ENCODE results near the gene POU3F3.

POU3F3 gene

GRCh38 chr2:104851291-104852089 is 2.4 kb upstream of the POU3F3 start (continued):
- TF ChIP-seq, protein P1, sequence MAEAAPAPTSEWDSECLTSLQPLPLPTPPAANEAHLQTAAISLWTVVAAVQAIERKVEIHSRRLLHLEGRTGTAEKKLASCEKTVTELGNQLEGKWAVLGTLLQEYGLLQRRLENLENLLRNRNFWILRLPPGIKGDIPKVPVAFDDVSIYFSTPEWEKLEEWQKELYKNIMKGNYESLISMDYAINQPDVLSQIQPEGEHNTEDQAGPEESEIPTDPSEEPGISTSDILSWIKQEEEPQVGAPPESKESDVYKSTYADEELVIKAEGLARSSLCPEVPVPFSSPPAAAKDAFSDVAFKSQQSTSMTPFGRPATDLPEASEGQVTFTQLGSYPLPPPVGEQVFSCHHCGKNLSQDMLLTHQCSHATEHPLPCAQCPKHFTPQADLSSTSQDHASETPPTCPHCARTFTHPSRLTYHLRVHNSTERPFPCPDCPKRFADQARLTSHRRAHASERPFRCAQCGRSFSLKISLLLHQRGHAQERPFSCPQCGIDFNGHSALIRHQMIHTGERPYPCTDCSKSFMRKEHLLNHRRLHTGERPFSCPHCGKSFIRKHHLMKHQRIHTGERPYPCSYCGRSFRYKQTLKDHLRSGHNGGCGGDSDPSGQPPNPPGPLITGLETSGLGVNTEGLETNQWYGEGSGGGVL (tag by site-specific recombination; IDR thresholded peaks at IDR 0.05) = peak; percentile 36; the same call in 1 of the 2 replicates

DNA sequence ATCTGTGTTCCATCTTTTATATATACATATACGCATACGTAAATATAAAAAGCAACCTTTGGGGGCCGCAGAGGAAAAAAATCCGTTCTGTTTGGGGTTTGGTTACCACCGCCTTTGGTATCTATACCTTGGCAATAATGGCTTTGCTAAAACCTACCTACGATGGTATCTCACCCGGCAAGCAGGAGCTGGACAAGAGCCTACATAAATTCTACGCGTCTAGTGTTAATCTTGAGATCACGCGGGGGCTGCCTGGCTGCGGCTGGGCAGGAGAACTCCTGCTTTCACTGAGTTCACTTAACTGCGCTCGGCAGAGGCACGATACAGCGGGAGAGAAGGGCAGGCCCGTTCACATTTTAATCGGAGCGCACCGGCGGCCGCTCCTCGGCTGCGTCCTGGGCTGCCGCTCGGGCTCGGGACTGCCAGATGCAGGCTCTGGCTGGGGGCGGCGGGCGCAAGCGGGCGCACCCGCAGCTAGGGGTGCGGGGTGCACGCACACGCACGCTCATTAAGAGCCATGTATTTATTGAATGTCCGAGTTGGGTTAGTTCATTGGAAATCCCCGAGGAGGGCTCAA is 1.7 kb upstream of the POU3F3 start:
- Histone ChIP-seq H3K36me3 (ENCODE audit: control insufficient read depth in 2 of 2, insufficient read depth in 1 of 2, low read length in 2 of 2) (peaks cover 0 to 6% of the 10 kb centered on the region in 2 experiments; a peak in 2 of 3 replicates), H3K4me1 (ENCODE audit: control insufficient read depth, insufficient read depth, low read length) (peaks cover 30% of the 10 kb centered on the region), H3K27ac (ENCODE audit: extremely low read depth, low read depth, low read length) (peak overlapping the region; percentile 99), H3K4me3 (ENCODE audit: low read depth, low read length) (peak overlapping the region; percentile 58), H3K9me3 (ENCODE audit: control insufficient read depth, insufficient read depth, low read depth, low read length) (no peaks in the 10 kb centered on the region)
- ChIA-PET CTCF (no interaction called here), POLR2A (interaction anchor here (0.6 to 0.7 kb wide), 2 partner anchors 497 to 550 kb away, joined by 3 to 4 read pairs; no protein-coding TSS in a partner anchor)
- TF ChIP-seq ZSCAN5A (tag by site-specific recombination; IDR thresholded peaks at IDR 0.05) (0 out of 2 replicates have a peak, but pooled peaks have one; percentile 10), ZBTB8A (tag by site-specific recombination; IDR thresholded peaks at IDR 0.05) (peak; percentile 75), ZBTB20 (tag by site-specific recombination; IDR thresholded peaks at IDR 0.05) (peak; percentile 15; the same call in 1 of the 2 replicates), SP3 (tag by site-specific recombination; IDR thresholded peaks at IDR 0.05) (no peak), ZNF202 (tag by site-specific recombination; IDR thresholded peaks at IDR 0.05; ENCODE audit: borderline replicate concordance) (no peak), ZNF24 (tag by site-specific recombination; IDR thresholded peaks at IDR 0.05) (no peak), ZNF48 (tag by site-specific recombination; IDR thresholded peaks at IDR 0.05) (no peak), ZBTB1 (tag by site-specific recombination; IDR thresholded peaks at IDR 0.05) (0 out of 2 replicates have a peak, but pooled peaks have one; percentile 68), ZNF658 (tag by site-specific recombination; IDR thresholded peaks at IDR 0.05) (no peak), ZIC2 (tag by site-specific recombination; IDR thresholded peaks at IDR 0.05) (no peak), ZNF580 (tag by site-specific recombination; IDR thresholded peaks at IDR 0.05) (no peak), ZNF660 (tag by site-specific recombination; IDR thresholded peaks at IDR 0.05) (no peak), ZNF701 (tag by site-specific recombination; IDR thresholded peaks at IDR 0.05) (no peak), ZNF354C (tag by site-specific recombination; IDR thresholded peaks at IDR 0.05; ENCODE audit: borderline replicate concordance, low read depth) (no peak), PATZ1 (tag by site-specific recombination; IDR thresholded peaks at IDR 0.05) (peak; percentile 27)
- TF ChIP-seq, protein P2, sequence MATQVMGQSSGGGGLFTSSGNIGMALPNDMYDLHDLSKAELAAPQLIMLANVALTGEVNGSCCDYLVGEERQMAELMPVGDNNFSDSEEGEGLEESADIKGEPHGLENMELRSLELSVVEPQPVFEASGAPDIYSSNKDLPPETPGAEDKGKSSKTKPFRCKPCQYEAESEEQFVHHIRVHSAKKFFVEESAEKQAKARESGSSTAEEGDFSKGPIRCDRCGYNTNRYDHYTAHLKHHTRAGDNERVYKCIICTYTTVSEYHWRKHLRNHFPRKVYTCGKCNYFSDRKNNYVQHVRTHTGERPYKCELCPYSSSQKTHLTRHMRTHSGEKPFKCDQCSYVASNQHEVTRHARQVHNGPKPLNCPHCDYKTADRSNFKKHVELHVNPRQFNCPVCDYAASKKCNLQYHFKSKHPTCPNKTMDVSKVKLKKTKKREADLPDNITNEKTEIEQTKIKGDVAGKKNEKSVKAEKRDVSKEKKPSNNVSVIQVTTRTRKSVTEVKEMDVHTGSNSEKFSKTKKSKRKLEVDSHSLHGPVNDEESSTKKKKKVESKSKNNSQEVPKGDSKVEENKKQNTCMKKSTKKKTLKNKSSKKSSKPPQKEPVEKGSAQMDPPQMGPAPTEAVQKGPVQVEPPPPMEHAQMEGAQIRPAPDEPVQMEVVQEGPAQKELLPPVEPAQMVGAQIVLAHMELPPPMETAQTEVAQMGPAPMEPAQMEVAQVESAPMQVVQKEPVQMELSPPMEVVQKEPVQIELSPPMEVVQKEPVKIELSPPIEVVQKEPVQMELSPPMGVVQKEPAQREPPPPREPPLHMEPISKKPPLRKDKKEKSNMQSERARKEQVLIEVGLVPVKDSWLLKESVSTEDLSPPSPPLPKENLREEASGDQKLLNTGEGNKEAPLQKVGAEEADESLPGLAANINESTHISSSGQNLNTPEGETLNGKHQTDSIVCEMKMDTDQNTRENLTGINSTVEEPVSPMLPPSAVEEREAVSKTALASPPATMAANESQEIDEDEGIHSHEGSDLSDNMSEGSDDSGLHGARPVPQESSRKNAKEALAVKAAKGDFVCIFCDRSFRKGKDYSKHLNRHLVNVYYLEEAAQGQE (tag by site-specific recombination; IDR thresholded peaks at IDR 0.05) = no peak
- TF ChIP-seq, protein P3, sequence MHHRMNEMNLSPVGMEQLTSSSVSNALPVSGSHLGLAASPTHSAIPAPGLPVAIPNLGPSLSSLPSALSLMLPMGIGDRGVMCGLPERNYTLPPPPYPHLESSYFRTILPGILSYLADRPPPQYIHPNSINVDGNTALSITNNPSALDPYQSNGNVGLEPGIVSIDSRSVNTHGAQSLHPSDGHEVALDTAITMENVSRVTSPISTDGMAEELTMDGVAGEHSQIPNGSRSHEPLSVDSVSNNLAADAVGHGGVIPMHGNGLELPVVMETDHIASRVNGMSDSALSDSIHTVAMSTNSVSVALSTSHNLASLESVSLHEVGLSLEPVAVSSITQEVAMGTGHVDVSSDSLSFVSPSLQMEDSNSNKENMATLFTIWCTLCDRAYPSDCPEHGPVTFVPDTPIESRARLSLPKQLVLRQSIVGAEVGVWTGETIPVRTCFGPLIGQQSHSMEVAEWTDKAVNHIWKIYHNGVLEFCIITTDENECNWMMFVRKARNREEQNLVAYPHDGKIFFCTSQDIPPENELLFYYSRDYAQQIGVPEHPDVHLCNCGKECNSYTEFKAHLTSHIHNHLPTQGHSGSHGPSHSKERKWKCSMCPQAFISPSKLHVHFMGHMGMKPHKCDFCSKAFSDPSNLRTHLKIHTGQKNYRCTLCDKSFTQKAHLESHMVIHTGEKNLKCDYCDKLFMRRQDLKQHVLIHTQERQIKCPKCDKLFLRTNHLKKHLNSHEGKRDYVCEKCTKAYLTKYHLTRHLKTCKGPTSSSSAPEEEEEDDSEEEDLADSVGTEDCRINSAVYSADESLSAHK (tag by site-specific recombination; IDR thresholded peaks at IDR 0.05) = no peak

Measured in HEK293 (cell line).